Measurements from ENCODE around the gene CCDC73.
A peak's percentile ranks its signal among the peaks of the same experiment; 100 is the strongest.
"Not testable (repeated sequence)": the region's sequence is repeated elsewhere in the genome, so short reads cannot be mapped to it uniquely, and the experiment has no call there.

The CCDC73 gene

DNA sequence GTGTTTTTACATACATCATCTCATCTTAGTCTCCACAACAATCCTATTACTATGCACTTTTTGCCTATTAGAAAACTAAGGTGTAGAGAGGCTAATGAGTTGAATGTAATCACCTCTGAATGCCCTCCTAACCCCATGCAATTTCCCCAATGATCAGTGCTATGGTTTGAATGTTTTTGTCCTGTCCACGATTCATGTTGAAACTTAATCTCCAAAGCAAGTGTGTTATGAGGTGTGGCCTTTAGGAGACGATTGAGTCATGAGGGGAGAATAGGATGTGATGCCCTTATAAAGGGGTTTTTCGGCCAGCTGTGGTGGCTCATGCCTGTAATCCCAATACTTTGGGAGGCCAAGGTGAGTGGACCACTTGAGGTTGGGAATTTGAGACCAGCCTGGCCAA, 2.0 kb upstream of the CCDC73 start:
- DNase-seq (ENCODE audit: low spot score) = no peak

DNA sequence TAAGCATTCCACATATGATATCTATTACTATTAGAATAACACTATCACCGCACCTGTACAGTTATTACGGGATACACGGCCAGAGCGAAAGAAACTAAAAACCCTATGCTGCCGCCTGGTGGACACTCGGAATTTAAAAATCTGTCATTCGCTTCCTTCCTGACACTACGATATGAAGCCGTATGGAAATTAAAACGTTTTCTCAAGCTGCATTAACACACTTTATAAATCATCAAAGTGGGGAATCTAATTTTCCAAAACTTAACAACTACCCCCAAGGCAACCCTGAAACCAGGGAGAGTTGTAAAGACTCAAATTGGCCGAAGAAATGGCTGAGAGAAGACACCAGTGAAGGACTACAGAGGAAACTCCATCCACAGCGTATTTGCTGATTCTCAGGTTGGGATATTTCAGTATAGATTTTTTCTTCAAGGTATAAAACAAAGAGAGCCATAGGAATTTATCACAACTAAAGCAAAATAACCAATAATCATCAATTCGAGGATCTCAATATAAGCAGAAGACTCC, 1.4 kb downstream of the CCDC73 start:
- DNase-seq (ENCODE audit: low spot score) = peak; percentile 55

DNA sequence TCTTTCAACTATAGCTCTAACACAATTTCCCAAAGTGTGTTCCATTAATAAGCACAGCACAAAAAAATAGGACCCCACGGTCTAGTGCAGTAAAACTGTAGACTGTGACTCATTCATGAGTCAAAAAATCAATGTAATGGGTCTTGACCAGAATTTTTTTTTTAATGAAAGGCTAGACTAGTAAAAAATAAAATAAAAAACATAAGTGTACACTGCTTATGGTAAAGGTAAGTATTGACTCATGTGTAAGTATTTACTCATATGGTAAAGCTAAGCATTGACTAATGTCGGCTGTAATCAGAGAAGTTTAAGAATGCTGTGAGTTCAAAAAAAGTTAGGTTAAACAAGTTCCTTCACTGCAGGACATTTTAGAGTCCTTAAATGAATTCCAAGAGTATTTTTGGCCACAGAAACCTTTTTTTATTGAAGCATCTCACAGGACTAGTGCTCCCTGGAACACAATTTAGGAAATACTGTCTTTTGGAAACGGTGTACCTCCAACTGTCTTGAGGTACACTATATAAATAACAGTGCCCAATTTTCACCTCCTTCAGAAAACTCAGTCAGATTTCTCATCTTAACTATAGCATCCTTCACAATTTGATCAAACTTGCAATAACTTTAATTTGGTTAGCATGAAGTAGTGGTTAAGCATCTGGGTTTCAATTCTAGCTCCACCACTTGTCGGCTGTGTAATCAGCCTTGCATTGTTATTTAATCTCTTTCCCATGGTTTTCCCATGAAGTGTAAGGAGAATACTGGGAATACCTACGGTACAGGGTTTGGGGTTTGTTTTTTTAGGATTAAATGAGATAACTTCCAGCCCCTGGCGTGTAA, 2.1 kb downstream of the CCDC73 start:
- no peak for DNase-seq (ENCODE audit: low spot score)

DNA sequence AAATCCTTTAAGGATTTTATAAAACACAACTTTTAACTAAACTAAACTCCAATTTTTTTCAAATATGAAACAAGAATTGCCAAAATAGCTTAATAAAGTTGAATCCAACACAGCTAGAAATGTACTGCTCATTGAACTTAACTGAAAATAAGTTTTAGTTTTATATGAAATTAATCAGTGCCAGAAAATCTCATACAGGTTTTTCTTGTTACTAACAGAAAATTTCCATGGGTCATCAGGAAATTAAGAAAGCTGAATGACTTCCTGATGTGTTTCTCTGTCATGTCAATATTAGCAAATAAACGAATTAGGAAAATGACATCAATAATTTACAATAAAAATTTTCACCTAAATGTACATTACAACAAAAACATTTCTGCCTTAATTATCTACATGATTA, 3.5 kb downstream of the CCDC73 start:
- no peak for DNase-seq (ENCODE audit: low spot score)

DNA sequence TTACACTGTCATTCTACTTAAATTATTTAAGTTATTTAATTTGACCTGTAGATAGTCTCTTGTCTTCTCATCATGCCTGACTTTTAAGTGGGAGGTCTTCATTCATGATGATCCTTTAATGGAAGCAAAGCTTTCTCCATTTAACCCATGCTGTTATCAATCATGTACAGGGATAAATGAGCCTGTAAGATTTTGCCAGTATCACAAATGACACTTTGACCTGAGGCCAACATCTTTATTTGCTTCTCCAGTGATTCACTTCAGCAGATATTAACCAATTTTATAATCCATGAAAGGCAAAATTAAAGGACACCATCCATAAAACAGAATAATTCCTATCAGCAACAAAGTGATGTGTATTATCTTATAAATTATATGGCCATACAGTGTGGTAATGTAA, 7.7 kb downstream of the CCDC73 start:
- no peak for DNase-seq (ENCODE audit: low spot score)

DNA sequence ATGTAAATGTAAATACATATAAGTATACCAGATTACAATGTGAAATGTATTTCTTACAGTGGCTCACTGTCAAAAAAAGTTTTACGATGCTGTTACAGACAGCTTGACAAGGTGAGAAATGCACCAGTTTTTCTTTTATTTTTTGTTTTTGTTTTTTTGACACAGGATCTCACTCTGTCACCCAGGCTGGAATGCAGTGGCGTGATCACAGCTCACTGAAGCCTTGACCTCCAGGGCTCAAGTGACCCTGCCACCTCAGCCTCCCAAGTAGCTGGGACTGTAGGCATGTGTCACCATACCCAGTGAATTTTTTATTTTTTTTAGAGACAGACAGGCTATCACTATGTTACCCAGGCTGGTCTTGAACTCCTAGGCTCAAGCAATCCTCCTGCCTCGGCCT, 9.2 kb downstream of the CCDC73 start:
- no peak for DNase-seq (ENCODE audit: low spot score)

DNA sequence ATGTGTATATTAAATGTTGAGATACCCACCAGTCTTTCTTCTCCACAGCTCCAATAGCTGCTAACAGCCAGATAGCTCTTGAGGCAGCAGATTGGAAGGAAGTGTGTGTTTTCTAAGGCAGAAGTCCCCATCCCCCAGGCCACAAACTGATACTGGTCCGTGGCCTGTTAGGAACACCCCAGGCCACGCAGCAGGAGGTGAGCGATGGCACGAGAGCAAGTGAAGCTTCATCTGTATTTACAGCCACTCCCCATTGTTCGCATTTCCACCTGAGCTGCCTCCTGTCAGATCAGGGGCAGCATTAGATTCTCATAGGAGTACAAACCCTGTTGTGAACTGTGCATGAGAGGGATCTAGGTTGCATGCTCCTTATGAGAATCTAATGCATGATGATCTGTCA, 12.7 kb downstream of the CCDC73 start:
- no peak for DNase-seq (ENCODE audit: low spot score)

DNA sequence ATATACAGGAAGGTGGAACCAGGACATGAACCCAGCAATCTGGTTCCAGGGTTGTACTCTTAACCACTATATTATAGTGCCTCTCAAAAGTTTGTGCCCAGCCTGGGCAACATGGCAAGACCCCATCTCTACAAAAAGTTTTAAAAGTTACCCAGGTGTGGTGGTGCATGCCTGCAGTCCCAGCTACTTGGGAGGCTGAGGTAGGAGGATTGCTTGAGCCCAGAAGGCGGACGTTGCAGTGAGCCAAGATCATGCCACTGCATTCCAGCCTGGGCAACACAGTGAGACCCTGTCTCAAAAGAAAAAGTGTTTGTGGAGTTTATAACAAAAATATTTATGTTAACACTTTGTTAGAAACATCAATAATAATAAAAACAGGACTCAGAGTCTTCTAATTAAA, 13.6 kb downstream of the CCDC73 start:
- not testable (repeated sequence) for DNase-seq (ENCODE audit: low spot score)

DNA sequence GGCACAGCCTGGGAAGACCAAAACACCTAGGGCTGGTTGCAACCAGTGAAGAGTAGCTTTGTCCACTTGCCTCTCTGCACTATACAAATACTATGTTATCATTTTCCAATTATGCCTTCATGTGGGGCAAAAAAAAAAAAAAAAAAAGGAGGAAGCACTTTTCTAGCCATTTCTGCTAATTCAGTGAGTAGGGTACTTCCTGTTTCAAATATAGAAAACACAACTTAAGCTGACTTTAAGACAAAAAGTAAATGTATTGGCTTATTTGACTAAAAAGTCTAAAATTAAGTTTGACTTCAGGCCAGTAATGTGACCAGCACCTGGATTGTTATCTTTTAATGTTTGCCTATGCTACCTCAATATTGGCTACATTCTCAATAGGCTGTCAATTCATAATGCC, 15.3 kb downstream of the CCDC73 start:
- no peak for DNase-seq (ENCODE audit: low spot score)

DNA sequence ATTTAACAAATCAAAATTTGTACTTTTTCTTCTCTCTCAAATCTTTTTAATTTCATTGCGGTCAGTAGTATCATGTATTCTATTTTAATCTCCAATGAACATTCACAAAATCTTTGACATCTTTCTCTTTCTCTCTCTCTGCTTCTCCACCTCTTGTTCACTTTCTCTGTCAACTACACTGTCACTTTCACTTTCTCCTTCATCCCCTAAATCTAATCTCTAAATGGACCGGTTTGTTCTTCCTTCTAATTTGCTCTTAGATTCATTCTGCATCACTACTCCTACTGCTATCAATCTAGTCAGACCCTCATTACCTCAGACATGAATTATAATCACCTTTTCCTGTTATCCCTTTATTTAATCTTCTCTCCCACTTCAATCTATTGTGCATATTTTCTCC, 18.6 kb downstream of the CCDC73 start:
- no peak for DNase-seq (ENCODE audit: low spot score)

DNA sequence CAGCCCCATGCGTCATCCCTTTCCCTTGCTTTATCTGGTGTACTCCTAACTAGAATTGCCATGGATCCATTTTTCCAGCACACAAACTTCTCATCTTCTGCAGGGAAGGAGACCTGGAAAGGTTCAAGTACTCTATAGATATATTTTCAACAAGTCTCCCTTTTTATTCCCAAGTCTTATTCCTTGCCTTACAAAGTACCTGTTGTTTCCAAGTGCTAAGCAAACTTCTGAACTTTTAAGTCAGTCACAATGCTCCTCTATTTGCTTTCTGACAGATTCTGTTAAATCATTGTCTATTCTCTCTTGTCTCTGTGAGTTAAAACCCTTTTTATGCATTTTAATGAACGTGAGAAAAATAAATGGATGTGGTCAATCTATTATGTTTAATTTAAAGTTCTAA, 20.4 kb downstream of the CCDC73 start:
- DNase-seq (ENCODE audit: low spot score) = no peak

DNA sequence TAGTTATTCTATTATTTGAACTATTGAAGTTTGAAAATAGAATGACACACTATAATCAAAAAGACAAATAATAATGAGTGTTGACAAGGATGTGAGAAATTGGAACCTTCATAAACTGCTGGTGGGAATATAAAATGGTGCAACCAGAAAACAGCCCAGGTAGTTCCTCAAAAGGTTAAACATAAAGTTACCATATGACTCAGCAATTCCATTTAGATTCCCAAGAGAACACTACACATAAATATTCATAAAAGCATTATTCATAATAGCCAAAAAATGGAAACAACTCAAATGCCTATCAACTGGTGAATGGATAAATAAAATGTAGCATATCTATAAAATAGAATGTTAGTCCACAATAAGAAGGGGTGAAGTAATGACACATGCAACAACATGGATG, 21.7 kb downstream of the CCDC73 start:
- DNase-seq (ENCODE audit: low spot score) = no peak

DNA sequence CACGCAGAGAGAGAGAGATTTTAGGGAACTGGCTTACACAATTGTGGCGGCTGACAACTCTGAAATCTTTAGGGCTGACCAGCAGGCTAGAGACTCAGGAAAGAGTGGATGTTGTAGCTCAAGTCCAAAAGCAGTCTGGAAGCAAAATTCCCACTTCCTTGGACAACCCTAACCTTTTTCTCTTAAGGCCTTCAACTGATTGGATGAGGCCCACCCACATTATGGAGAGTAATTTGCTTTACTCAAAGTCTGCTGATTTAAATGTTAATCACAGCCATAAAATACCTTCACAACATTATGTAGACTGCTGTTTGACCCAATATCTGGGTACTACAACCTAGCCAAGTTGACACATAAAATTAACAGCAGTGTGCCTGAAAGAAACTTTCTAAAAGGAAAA, 32.7 kb downstream of the CCDC73 start:
- not testable (repeated sequence) for DNase-seq (ENCODE audit: low spot score)

DNA sequence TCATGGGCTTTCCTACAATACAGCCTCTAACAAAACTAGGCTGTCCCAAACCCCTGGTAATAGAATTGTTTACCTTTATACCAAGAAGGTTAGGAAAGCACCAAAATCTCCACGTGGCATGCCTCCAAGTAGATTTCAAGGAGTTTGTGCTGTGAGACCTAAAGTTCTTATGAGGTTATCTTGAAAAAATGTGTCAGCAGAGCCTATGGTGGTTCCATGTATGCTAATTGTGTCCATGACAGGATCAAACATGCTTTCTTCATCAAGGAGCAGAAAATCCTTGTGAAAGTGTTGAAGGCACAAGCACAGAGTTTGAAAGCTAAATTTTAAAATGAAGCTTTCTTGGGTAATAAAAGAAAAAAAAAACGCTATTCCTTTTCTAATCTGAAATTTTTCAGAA, 36.2 kb downstream of the CCDC73 start:
- DNase-seq (ENCODE audit: low spot score) = no peak

DNA sequence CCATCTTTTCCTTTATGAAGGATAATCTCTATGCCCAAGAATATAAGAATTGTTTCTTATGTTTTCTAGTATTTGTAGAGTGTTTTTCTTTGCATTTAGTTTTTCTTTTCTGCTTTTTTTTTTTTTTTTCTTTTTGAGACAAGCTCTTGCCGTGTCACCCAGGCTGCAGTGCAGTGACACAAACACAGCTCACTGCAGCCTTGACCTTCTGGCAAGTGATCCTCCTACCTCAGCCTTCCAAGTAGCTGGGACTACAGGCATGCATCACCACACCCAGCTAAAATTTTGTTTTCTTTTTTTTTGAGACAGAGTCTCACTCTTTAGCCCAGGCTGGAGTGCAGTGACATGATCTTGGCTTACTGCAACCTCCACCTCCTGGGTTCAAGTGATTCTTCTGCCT, 41.3 kb downstream of the CCDC73 start:
- not testable (repeated sequence) for DNase-seq (ENCODE audit: low spot score)

DNA sequence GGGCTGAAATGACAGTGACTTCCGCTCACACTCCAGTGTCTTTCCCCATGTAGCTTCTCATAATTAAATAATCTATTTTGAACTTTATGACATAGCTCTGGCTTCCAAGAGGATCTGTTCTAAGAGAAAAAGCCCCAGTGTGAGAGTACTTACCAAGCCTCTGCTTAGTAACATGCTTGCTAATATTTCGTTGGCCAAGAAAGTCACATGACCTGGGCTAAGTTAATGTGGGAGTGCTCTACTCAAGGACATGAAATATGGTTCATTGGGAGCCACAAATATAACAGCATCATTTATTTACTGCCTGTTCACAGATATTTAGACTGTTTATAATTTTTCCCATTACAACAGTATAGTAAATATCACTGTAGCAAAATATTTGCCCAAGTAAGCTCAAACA, 42.5 kb downstream of the CCDC73 start:
- DNase-seq (ENCODE audit: low spot score) = no peak

DNA sequence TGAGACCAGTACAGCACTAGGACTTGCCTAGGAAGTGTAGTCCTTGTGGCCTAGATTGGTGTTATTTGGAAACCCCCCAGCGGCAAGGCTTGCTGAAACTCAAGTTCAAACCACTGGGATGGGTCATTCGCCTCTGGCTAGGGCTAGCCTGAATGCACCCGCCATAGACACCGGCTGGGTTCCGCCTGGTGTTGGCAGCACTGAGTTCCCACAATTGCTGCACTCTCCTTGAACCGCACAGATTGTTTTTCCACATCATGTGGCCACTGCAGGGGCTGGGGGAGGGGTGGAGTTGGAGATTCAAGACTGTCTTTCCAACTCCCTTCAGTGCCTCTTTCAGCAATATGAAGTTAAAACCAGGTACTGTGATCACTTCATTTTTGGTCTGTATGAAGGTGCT, 43.1 kb downstream of the CCDC73 start:
- no peak for DNase-seq (ENCODE audit: low spot score)

DNA sequence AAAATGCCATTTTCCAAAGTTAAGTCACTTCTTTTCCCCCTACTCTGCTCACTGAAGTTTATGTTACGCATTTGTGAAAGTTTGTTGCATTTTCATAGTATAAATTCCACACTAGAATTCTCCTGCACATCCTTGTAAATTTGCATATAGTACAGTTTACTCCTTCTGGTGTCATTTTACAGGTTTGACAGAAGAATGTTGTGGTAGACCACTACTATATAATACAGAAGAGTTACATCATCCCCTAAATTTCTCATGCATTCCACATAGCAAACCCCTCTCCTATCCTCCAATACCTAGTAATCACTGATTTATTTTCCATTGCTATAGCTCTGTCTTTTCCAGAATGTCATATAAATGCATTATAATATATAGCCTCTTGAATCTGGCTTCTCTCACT, 64.5 kb downstream of the CCDC73 start:
- DNase-seq (ENCODE audit: low spot score) = no peak

DNA sequence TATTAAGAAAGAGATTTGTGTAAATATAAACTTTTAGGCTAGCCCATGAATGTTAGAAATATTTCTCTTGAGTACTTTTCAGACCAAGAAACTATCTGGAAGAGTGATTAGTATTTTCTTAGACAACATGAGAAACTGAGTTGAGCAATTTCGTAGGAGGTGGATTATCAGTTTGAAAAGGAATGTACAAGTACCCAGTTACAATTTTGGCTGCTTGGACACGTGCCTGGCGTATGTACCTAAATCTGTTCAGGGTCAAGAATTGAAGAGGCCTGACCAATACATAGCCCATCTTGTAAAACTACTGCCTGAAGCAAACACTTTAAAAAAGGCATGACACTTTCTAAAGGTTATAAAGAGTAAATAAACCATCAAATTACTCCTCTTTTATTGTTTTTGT, 71.1 kb downstream of the CCDC73 start:
- DNase-seq (ENCODE audit: low spot score) = no peak

DNA sequence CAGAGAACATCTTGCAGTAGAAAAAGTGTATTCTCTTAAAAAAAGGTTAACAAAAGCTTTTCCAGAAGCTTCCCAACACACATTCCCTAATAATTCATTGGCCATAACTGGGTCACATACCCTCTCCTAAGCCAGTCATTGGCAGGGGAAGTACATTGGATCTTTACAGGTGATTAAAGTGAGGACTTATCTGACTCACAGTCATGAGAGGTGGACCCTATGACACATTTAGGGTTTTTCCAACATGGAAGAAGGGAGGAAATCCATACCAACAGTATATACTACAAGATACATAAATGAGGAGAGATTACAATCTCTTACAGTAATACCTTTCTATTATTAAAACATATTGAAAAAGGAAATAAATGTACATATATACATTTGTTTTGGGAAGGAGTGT, 72.2 kb downstream of the CCDC73 start:
- DNase-seq (ENCODE audit: low spot score) = no peak

DNA sequence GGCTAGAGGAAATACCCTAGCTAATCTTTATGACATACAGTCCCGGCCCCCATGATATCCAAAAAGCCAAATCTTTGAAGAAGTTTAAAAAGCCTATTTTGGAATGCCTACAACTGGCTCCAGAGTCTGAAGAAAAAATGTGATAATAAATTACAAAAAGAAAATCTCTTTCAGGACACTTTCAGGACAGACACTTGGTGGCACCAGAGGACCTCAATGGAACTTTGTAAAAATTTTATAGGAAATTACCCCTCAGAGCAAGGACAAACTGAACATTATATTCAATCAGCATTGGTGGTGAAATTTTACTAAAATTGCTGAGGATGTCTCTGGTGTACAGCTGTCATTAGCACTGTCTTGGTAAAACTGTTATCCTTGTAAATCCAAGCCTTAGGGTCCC, 81.0 kb downstream of the CCDC73 start:
- peak; percentile 6 for DNase-seq (ENCODE audit: low spot score)

DNA sequence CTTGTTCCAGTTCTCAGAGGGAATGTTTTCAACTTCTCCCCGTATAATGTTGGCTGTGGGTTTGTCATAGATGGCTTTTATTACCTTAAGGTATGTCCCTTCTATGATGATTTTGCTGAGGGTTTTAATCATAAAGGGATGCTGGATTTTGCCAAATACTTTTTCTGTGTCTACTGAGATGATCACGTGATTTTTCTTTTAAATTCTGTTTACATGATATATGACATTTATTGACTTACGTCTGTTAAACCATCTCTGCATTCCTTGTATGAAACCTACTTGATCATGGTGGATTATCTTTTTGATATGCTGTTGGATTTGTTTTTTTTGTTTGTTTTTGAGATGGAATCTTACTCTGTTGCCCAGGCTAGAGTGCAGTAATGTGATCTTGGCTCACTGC, 85.5 kb downstream of the CCDC73 start:
- not testable (repeated sequence) for DNase-seq (ENCODE audit: low spot score)

DNA sequence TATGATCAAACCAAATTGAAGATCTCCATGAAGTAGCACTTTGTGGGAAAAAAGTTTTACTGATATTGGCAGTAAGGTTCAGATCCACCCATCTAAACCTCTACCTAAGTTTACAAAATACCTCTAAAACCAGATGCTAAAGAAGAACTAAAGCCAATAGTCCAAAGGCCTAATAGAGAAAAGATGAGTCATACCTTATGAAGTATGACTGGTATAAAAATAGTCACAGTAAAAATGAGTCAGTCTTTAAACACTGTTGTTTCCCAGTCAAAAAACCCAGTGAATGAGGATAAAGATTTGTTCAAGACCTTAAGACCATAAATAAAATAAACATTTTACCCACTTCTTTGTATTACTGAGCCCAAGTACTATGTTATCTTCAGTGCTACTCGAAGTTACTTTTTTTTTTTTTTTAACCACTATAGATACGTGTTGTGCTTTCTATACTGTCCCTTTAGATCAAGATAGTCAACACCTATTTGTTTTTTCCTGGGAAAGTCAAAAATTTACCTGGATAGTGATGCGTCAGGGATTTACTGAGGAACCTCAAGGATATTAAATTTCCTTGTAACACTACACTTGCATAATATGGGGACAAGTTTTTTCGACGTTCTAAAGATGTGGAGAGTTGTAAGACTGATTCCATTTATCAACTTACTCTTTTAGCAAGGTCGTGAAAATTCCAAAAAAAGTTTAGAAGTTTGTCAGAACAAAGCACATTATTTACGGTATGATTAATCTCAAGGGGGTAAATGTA, 87.3 kb downstream of the CCDC73 start:
- DNase-seq (ENCODE audit: low spot score) = no peak

Measured in SK-N-DZ (cell line).